Stimulated activated CD4-positive, alpha-beta T cell treated with anti-CD3 and anti-CD28 coated beads, Interleukin-12 subunit alpha, Interleukin-12 subunit beta, amount 100 ng/mL, for 48 hours (primary cell): ENCODE measurements around the gene NAP1L2.
A peak's percentile ranks its signal among the peaks of the same experiment; 100 is the strongest.
"Not testable (repeated sequence)": the region's sequence is repeated elsewhere in the genome, so short reads cannot be mapped to it uniquely, and the experiment has no call there.

Source experiments
- DNase-seq, 3 donors: peaks; one replicate each; pipeline ENCODE4 v3.0.0-alpha.2; 2020; ENCODE audit warnings: low read depth in 2 of 3, low spot score in 1 of 3

The NAP1L2 gene

GRCh38 chrX:73214426-73215094 lies at the start of gene NAP1L2:
Gene NAP1L2 (minus strand): TSS chrX:73214851. CDS start chrX:73214492, 359 bp downstream.
- DNase-seq: peak in 1 of 3 donors; percentile 8

- DNase-seq: no peak
Measured at GRCh38 chrX:73262991-73263390, 48.3 kb upstream of the NAP1L2 start.

- no peak for DNase-seq
Measured at GRCh38 chrX:73239242-73239641, 24.6 kb upstream of the NAP1L2 start.

GRCh38 chrX:73217621-73218020 lies 3.0 kb upstream of the NAP1L2 start:
- no peak for DNase-seq

- no peak for DNase-seq
Measured at GRCh38 chrX:73215246-73215645, 595 bp upstream of the NAP1L2 start.

- no peak for DNase-seq
Measured at GRCh38 chrX:73213734-73214425, 771 bp downstream of the NAP1L2 start.

GRCh38 chrX:73206366-73206765 lies 8.3 kb downstream of the NAP1L2 start:
- DNase-seq: no peak

- no peak for DNase-seq
Measured at GRCh38 chrX:73182502-73183114, 32.0 kb downstream of the NAP1L2 start.

GRCh38 chrX:73168945-73169344 lies 45.7 kb downstream of the NAP1L2 start:
- not testable (repeated sequence) for DNase-seq
